Muscle of leg (tissue), 11 donors: Measurements from ENCODE around the gene RIMBP2. TPM values are rescaled to one million over a fixed set of nuclear protein-coding genes. Genes with fewer than 3 reads are reported as not detected.

Experiments used
- DNase-seq: peaks from one replicate; pipeline ENCODE4 v3.0.0; 2013
- H3K27ac ChIP-seq: one replicate; pipeline ENCODE4 v1.5.1; 2013; ENCODE audit warnings: mild to moderate bottlenecking, low read length, control low read depth
- H3K27me3 ChIP-seq: one replicate; pipeline ENCODE4 v1.6.1; 2013; ENCODE audit warnings: low read length; ENCODE audit not compliant: control insufficient read depth, insufficient read depth
- H3K36me3 ChIP-seq: one replicate; pipeline ENCODE4 v1.6.1; 2013; ENCODE audit warnings: low read length; ENCODE audit not compliant: control insufficient read depth, insufficient read depth
- H3K4me1 ChIP-seq: one replicate; pipeline ENCODE4 v1.6.1; 2013; ENCODE audit warnings: low read length; ENCODE audit not compliant: control insufficient read depth, insufficient read depth
- H3K4me3 ChIP-seq: one replicate; pipeline ENCODE4 v1.5.1; 2013; ENCODE audit warnings: low read length, control low read depth
- H3K9me3 ChIP-seq: replicated peaks from 2 replicates; pipeline ENCODE4 v1.6.1; 2013; ENCODE audit warnings: low read depth, low read length; ENCODE audit not compliant: control insufficient read depth
- WGBS: methylation state at CpG from one replicate; pipeline ENCODE4 v1.1.5; 2013; ENCODE audit warnings: missing lambda C conversion rate; ENCODE audit not compliant: insufficient coverage; 5-methylcytosine and 5-hydroxymethylcytosine counted together
- polyA plus RNA-seq, 8 donors: library from polyadenylated mRNA; unstranded; fragments of 120-200 nt; gene quantifications; one replicate each; pipeline versions ENCODE4 v1.2.1 to v1.2.3, GENCODE V29; 2013; ENCODE audit warnings: inconsistent platforms in 1 of 8, low replicate concordance in 1 of 8; ENCODE audit not compliant: insufficient read length in 8 of 8, insufficient read depth in 1 of 8
- total RNA-seq: library from RNA; stranded (reverse); fragments of 120-200 nt; gene quantifications from one replicate; pipeline ENCODE4 v1.2.4, GENCODE V29; 2013

The RIMBP2 gene
- total and polyA plus RNA-seq, 9 donors = 0.46 to 2.1 (median 0.87) TPM

DNA sequence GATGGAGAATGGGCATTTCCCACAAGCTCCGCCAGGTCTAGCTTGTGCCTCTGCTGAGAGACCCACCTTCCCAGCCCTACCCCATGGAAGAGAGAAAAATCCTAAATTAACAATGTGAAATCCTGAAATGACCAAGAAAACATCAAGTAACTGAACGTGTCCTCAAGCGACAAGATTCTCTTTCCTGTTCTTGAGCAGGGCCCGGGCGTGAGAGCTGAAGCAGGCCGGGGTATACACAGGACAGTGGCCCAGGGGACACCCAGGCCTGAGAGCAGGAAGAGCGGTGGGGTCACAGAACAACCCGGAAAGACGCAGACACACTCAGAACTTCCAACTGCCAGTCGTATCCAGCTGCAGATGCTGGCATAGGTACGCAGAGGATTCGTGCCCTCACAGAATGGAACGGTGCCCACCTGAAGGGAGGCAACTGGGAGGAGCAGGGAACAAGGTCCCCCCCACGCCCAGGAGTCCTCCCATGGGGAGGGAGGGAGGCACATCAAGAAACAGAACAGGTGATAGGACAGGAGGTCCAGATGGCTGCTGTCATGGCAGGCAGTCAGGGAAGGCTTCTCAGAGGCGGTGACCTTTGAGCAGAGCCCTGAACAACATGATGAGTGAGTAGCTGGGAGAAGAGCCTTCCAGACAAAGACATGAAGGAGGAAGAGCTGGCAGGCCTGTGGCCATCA lies 9.1 kb downstream of the RIMBP2 start:
- Histone ChIP-seq H3K27me3 (peaks cover 34% of the 10 kb centered on the region), H3K4me3 (no peak overlapping the region), H3K36me3 (no peaks in the 10 kb centered on the region), H3K27ac (no peak overlapping the region), H3K4me1 (no peaks in the 10 kb centered on the region), H3K9me3 (no peaks in the 10 kb centered on the region)
- 85% methylated on average over 14 of the region's 15 CpGs for WGBS
- DNase-seq = no peak

DNA sequence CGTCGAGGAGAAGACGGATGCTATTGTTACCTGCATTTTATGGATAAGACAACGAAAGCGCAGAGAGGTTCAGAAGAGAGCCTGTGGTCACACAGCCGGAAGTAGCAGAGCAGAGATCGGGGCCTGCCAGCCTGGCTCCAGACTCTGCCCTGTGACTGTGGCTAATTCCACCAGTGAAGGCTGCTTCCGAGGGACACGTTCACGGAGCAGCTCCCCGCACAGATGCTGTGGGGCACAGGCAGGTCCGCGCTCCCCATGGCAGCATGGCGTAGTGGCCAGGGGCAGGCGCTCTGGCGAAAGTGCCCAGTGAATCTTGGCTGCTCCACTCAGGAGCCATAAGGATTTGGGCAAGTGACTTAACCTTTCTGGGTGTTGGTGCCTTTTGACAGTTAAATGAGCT lies 9.8 kb downstream of the RIMBP2 start:
- H3K27me3 ChIP-seq = peaks cover 32% of the 10 kb centered on the region
- DNase-seq = no peak
- no peak overlapping the region for H3K27ac ChIP-seq
- H3K36me3 ChIP-seq = no peaks in the 10 kb centered on the region
- H3K4me3 ChIP-seq = no peak overlapping the region
- H3K9me3 ChIP-seq = no peaks in the 10 kb centered on the region
- 88% methylated on average over 16 of the region's 16 CpGs for WGBS
- H3K4me1 ChIP-seq = no peaks in the 10 kb centered on the region

DNA sequence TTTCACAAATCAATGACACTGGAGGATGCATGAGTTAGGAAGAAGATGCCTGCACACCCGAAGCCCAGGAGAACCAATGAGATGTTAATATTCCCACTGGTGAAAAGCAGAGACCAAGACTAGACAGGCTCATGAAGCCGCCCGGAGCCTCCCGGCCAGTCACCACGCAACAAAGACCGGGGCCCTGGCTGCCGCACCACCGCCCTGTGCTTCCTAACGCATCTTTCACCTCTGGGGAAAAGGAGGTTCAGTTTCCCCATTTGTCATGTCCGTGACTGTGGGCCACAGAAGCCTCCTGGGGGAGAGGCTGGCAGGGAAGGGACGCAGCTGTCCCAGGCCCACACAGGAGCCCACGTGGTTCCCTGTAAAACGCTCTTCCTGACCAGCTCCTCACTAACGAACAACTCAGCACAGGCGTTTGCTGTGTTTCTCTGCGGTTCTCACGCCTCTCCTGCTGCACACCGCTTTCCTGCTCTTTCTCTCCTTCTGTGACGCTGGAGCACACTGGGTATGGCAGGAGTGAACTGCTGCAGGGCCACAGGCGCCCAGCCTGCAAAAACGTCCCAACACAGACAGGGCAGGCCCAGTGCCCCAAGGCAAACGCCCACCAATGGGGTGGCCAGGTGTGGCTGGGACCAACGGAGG lies 10.8 kb downstream of the RIMBP2 start:
- Histone ChIP-seq H3K27me3 (peaks cover 27% of the 10 kb centered on the region), H3K4me1 (no peaks in the 10 kb centered on the region), H3K9me3 (no peaks in the 10 kb centered on the region), H3K36me3 (no peaks in the 10 kb centered on the region), H3K4me3 (no peak overlapping the region), H3K27ac (no peak overlapping the region)
- DNase-seq = no peak
- 44% methylated on average over 20 of the region's 23 CpGs for WGBS

DNA sequence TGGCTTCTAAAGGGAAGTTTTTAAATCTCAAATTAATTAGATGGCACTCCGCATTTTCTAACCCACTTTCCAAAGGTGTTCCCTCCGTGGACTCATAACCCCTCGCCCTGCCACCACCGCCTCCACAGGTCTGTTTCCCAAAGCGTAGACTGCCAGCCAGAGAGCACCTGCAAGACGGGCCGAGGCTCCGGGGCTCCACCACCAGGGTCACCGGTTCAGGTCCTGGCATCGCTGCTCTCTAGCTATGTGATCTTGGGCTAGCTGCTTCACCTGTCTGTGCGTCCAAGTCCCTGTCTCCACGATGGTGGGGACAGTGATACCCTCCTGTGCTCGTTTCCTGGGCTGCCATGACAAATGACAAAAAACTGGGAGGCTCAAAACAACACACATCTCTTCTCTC lies 11.5 kb downstream of the RIMBP2 start:
- peaks cover 24% of the 10 kb centered on the region for H3K27me3 ChIP-seq
- H3K4me3 ChIP-seq = no peak overlapping the region
- no peaks in the 10 kb centered on the region for H3K36me3 ChIP-seq
- 81% methylated on average over 13 of the region's 13 CpGs for WGBS
- no peak for DNase-seq
- no peaks in the 10 kb centered on the region for H3K4me1 ChIP-seq
- no peak overlapping the region for H3K27ac ChIP-seq
- no peaks in the 10 kb centered on the region for H3K9me3 ChIP-seq

DNA sequence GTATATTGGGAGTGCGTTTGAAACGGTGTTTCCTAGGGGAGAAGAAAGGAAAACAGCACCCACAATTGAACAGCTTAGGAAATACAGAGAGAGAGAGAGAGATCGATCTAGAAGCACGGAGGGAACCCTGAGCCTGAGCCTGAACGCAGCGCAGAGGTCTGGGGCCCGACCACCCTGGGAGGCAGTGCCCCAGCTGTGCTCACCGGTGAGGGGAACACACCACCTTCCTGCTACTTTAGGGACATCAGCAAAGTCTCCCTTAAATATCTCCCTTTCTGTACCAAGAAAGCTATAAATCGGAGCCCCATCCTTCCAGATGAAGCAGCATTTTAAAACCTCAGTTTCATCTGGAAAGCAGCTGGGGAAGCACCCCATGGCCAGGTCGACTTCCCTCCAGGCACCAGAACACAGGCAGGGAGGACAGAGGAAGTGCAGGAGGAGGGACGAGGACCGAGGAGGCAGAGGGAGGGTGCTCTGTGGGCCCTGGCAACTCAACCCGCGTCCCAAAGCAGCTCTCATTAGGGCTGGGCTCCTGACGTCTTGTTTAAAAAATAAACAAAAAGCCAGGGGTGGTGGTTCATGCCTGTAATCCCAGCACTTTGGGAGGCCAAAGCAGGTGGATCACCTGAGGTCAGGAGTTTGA lies 12.2 kb downstream of the RIMBP2 start:
- DNase-seq = no peak
- Histone ChIP-seq H3K9me3 (no peaks in the 10 kb centered on the region), H3K36me3 (no peaks in the 10 kb centered on the region), H3K4me3 (no peak overlapping the region), H3K27me3 (peaks cover 17% of the 10 kb centered on the region), H3K27ac (no peak overlapping the region), H3K4me1 (no peaks in the 10 kb centered on the region)
- WGBS = 19% methylated on average over 13 of the region's 15 CpGs

DNA sequence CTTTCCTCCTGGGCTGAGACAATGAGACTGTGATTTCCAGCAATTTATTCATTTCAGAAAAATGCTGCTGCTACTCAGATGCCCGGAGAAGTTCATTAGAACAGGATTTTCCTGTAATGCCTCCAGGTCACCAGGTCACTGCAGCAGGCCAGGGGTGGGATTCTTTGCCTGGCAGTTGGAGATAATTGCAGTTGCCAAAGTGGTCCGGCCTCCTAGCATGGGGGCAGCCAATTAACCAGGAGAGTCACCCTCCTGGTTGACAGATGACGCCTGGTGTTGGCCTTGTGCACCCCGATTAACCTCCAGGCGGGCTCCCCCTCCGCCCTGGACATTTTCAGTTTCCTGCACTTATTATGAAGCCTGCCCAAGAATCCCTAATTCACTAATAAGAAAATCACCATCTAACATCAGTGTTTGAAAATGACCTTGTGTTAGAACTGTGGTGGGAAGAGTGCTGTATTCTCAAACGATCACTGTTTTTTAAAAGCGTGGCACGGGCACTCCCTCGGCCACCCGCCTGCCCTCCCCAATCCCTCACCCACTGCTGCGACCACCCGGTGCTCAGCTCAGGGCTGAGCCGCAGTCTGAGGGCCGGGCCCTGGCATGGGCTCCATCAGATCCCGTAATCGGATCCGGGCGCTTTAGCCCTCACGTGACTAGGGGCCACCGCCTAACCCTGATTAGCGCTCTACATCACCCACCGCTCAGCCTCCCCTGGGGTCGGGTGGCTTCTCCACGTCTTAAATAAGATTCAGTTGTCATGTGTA lies 12.9 kb downstream of the RIMBP2 start:
- H3K4me3 ChIP-seq = no peak overlapping the region
- H3K27ac ChIP-seq = no peak overlapping the region
- no peak for DNase-seq
- H3K27me3 ChIP-seq = peaks cover 18% of the 10 kb centered on the region
- no peaks in the 10 kb centered on the region for H3K36me3 ChIP-seq
- no peaks in the 10 kb centered on the region for H3K9me3 ChIP-seq
- 49% methylated on average over 15 of the region's 25 CpGs for WGBS
- H3K4me1 ChIP-seq = no peaks in the 10 kb centered on the region

DNA sequence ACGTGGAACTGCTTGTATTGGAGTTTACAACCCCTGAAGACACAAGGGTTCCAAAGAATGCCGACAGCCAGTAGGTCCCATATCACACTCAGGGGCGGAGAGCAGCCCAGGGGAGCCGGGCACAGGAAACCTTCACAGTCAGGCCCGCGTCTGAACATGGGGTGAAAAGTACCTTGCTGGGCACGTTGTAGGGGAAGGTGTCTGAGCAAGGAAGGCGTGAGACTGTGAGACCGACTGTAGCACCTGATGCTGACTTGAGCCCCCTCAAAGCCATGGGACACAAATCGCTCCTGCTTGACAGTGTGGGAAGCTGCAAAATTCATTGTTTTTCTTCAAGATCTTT lies 14.7 kb downstream of the RIMBP2 start:
- Histone ChIP-seq H3K36me3 (no peaks in the 10 kb centered on the region), H3K4me1 (no peaks in the 10 kb centered on the region), H3K9me3 (no peaks in the 10 kb centered on the region), H3K27ac (no peak overlapping the region), H3K27me3 (peaks cover 22% of the 10 kb centered on the region), H3K4me3 (no peak overlapping the region)
- WGBS = 89% methylated on average over 8 of the region's 10 CpGs
- DNase-seq = no peak

DNA sequence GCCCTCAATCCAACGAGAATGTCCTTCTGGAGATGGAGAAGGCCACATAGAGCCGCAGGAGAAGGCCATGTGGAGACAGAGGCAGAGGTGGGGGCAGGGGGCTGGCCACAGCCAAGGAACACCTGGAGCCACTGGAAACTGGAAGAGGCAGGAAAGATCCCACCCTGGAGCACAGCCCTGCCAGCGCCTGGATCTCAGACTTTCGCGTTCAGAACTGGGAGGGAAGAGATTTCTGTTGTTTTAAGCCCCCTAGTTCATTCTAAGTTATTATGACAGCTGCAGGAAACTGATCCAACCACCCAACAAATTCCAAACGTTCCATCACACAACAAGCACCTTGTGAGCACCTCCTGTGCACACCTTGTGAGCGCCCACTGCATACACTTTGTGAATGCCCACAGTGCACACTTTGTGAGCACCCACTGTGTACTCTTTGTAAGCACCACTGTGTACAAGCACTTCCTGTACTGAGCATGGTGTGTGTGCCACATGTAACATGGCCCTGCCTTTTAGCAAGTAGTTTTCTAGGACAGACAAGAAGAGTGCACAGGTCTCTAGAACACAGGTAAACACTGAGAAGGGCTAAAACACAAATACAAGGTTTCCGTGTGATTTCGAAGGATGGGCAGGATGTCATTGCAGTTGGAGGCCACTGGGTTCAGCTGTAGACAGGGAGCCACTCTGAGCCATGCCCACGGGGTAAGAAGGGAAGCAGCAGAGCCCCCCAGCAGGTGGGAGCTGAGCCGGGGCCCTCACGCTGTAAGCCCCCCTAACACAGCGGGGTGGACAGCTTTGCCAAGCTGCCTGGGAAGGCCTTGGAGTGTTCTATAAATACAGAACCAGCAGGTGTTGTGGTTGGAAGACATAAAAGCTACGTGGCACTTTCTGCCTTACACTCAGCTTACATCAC lies 15.4 kb downstream of the RIMBP2 start:
- no peak overlapping the region for H3K27ac ChIP-seq
- no peaks in the 10 kb centered on the region for H3K36me3 ChIP-seq
- 68% methylated on average over 8 of the region's 14 CpGs for WGBS
- H3K27me3 ChIP-seq = peaks cover 22% of the 10 kb centered on the region
- no peaks in the 10 kb centered on the region for H3K4me1 ChIP-seq
- H3K9me3 ChIP-seq = no peaks in the 10 kb centered on the region
- no peak for DNase-seq
- no peak overlapping the region for H3K4me3 ChIP-seq

DNA sequence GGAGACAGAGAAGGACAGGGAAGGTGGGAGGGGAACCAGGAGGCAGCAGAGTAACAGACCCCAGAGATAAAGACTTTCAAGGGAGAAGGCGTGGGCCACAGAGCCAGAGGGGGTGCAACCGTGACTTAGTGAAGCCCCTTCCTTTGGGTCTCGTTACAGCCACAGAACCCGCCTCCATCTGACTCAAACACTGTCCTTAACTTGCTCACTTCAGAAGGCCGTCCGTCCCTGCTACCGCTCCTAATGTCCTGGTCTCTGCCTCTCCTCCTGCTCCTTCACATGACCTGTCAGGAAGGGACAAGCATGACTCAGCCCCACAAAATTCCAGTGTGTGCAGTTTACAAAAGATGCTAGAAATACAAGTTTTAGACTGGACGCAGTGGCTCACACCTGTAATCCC lies 18.0 kb downstream of the RIMBP2 start:
- H3K27me3 ChIP-seq = peaks cover 13% of the 10 kb centered on the region
- H3K4me1 ChIP-seq = no peaks in the 10 kb centered on the region
- no peak overlapping the region for H3K27ac ChIP-seq
- no peak overlapping the region for H3K4me3 ChIP-seq
- no peaks in the 10 kb centered on the region for H3K36me3 ChIP-seq
- no peaks in the 10 kb centered on the region for H3K9me3 ChIP-seq
- no peak for DNase-seq
- 84% methylated on average over 8 of the region's 8 CpGs for WGBS
